ENCODE measurements around the gene MEGF8. TPM values are rescaled to one million over a fixed set of nuclear protein-coding genes. Genes with fewer than 3 reads are reported as not detected.

Gene MEGF8
- total and polyA plus RNA-seq, 2 of the 13 experiments (the other 11 are each of a cell fraction or from before 2014, with no cell fraction given) = 4.0 to 8.8 TPM

GRCh38 chr19:42281827-42282762, 43.3 kb upstream of the MEGF8 start (continued):
- TF ChIP-seq ZMYM4 (CRISPR knock-in tag; IDR thresholded peaks at IDR 0.05) = no peak
- no peak for TF ChIP-seq ISX (CRISPR knock-in tag; conservative IDR thresholded peaks at IDR 0.05)
- no peak for TF ChIP-seq ZNF563 (CRISPR knock-in tag; IDR thresholded peaks at IDR 0.05)
- TF ChIP-seq, protein P1, sequence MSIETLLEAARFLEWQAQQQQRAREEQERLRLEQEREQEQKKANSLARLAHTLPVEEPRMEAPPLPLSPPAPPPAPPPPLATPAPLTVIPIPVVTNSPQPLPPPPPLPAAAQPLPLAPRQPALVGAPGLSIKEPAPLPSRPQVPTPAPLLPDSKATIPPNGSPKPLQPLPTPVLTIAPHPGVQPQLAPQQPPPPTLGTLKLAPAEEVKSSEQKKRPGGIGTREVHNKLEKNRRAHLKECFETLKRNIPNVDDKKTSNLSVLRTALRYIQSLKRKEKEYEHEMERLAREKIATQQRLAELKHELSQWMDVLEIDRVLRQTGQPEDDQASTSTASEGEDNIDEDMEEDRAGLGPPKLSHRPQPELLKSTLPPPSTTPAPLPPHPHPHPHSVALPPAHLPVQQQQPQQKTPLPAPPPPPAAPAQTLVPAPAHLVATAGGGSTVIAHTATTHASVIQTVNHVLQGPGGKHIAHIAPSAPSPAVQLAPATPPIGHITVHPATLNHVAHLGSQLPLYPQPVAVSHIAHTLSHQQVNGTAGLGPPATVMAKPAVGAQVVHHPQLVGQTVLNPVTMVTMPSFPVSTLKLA (IDR thresholded peaks at IDR 0.05) = no peak
- TF ChIP-seq MTF1 (CRISPR knock-in tag; IDR thresholded peaks at IDR 0.05) = no peak
- no peak for TF ChIP-seq ZNF615 (CRISPR knock-in tag; IDR thresholded peaks at IDR 0.05; ENCODE audit: borderline replicate concordance)
- no peak for TF ChIP-seq GZF1 (CRISPR knock-in tag; IDR thresholded peaks at IDR 0.05)
- TF ChIP-seq MEIS2 (CRISPR knock-in tag; IDR thresholded peaks at IDR 0.05) = no peak
- no peak for TF ChIP-seq LCORL (IDR thresholded peaks at IDR 0.05)
- 0 out of 2 replicates have a peak, but pooled peaks have one; percentile 39 for TF ChIP-seq LCORL (CRISPR knock-in tag; IDR thresholded peaks at IDR 0.05)
- no peak; the same call in 1 of the 2 replicates for TF ChIP-seq ZNF792 (CRISPR knock-in tag; IDR thresholded peaks at IDR 0.05)
- peak; percentile 85 for TF ChIP-seq JUNB (CRISPR knock-in tag; IDR thresholded peaks at IDR 0.05; ENCODE audit: borderline replicate concordance)
- no peak for TF ChIP-seq CEBPB (IDR thresholded peaks at IDR 0.05; ENCODE audit: borderline replicate concordance, low read depth, low read length)
- TF ChIP-seq ZNF44 (CRISPR knock-in tag; IDR thresholded peaks at IDR 0.05) = no peak
- TF ChIP-seq, protein P2, sequence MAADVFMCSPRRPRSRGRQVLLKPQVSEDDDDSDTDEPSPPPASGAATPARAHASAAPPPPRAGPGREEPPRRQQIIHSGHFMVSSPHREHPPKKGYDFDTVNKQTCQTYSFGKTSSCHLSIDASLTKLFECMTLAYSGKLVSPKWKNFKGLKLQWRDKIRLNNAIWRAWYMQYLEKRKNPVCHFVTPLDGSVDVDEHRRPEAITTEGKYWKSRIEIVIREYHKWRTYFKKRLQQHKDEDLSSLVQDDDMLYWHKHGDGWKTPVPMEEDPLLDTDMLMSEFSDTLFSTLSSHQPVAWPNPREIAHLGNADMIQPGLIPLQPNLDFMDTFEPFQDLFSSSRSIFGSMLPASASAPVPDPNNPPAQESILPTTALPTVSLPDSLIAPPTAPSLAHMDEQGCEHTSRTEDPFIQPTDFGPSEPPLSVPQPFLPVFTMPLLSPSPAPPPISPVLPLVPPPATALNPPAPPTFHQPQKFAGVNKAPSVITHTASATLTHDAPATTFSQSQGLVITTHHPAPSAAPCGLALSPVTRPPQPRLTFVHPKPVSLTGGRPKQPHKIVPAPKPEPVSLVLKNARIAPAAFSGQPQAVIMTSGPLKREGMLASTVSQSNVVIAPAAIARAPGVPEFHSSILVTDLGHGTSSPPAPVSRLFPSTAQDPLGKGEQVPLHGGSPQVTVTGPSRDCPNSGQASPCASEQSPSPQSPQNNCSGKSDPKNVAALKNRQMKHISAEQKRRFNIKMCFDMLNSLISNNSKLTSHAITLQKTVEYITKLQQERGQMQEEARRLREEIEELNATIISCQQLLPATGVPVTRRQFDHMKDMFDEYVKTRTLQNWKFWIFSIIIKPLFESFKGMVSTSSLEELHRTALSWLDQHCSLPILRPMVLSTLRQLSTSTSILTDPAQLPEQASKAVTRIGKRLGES (CRISPR knock-in tag; IDR thresholded peaks at IDR 0.05; ENCODE audit: borderline replicate concordance) = no peak
- TF ChIP-seq ZNF790 (CRISPR knock-in tag; IDR thresholded peaks at IDR 0.05; ENCODE audit: borderline replicate concordance) = no peak
- TF ChIP-seq PITX1 (CRISPR knock-in tag; IDR thresholded peaks at IDR 0.05) = no peak; the same call in 1 of the 2 replicates
- TF ChIP-seq, protein P3, sequence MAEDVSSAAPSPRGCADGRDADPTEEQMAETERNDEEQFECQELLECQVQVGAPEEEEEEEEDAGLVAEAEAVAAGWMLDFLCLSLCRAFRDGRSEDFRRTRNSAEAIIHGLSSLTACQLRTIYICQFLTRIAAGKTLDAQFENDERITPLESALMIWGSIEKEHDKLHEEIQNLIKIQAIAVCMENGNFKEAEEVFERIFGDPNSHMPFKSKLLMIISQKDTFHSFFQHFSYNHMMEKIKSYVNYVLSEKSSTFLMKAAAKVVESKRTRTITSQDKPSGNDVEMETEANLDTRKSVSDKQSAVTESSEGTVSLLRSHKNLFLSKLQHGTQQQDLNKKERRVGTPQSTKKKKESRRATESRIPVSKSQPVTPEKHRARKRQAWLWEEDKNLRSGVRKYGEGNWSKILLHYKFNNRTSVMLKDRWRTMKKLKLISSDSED (CRISPR knock-in tag; IDR thresholded peaks at IDR 0.05) = no peak
- no peak for TF ChIP-seq RBM22 (optimal IDR thresholded peaks at IDR 0.05; ENCODE audit: low read length)
- TF ChIP-seq ZNF674 (CRISPR knock-in tag; IDR thresholded peaks at IDR 0.05; ENCODE audit: low read depth) = no peak
- no peak for TF ChIP-seq FOXA3 (CRISPR knock-in tag; IDR thresholded peaks at IDR 0.05)
- TF ChIP-seq MLX (CRISPR knock-in tag; IDR thresholded peaks at IDR 0.05) = no peak
- TF ChIP-seq ZNF652 (CRISPR knock-in tag; IDR thresholded peaks at IDR 0.05; ENCODE audit: borderline replicate concordance, low read depth) = peak; percentile 97
- TF ChIP-seq ZNF550 (CRISPR knock-in tag; IDR thresholded peaks at IDR 0.05; ENCODE audit: borderline replicate concordance) = no peak
- no peak for TF ChIP-seq KLF15 (CRISPR knock-in tag; IDR thresholded peaks at IDR 0.05; ENCODE audit: borderline replicate concordance)
